ENCODE results near the gene LHFPL2.

LHFPL2 gene

DNA sequence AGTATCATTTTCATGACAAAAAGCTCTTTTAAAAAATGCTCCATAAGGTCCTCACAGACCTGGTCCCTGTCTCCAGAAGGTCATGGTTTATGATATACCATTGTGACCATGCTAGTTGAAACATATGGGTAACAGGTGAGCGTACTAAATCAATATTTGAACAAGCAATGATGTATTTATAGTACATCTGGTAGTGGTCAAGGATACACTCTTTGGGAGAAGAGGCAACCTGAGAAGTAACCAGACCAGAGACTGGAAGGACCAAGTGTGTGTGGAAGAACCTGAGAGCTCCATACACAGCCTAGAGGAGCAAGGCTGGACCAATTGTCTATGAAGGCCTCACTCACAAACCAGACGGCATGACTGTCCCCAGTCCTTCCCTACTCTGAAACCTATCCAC is 55.1 kb downstream of the LHFPL2 start:
- DNase-seq = no peak

DNA sequence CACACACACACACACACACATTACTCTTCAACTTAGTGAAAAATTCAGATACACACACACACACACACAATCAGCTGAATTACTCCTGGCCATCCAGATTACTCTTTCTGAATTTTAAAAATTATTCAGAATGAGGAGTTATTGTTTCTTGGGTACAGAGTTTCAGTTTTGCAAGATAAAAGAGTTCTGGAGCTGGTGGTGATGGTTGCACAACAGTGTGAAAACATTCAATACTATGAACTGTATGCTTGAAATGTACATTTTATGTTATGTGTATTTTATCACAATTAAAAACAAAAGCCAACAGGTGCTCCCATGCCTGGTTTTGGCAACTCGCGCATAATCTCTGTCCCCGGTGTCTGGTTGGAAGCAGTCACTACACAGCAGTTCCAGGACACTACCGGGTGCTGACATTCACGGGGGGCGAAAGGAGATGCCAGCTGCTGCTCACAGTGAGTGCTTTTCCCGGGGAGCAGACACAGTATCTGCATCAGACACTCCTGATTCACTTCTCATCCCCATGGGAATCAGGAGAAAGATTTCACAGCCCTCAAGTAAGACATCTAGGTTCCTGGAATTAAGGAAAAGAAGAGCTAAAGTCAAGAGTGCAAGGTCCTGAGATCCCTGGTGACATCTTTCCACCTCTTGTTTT is 55.7 kb downstream of the LHFPL2 start:
- no peak for DNase-seq

DNA sequence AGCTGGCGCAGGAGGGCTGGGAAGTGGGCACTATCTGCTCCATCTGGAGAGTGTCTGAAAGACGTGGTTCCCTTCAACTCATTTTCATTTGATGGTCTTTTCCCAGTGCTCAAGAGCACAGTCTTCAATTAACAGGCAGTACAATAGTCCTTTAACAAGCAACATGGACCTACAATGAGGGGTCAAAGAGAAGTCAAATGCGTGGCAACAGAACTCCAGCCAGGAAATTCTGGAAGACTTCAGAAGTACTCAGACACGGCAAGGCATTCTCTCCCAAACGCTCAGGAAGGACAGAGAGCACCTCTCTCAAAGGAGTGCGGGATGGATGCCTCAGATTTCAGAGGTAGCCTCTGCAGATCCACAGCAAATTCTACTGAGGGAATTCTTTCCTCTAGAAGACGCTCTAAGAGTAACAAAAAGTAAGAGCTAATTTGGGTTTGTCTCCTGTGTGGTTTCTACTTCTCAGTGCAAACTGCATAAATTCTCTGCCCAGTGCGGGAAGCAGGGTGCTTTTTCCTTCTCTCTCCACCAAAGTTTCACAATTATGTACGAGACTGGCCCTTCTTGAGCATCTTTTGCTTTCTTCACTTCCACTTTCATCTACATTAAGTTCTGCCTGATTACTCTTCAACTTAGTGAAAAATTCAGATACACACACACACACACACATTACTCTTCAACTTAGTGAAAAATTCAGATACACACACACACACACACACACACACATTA is 56.4 kb downstream of the LHFPL2 start:
- no peak for DNase-seq

DNA sequence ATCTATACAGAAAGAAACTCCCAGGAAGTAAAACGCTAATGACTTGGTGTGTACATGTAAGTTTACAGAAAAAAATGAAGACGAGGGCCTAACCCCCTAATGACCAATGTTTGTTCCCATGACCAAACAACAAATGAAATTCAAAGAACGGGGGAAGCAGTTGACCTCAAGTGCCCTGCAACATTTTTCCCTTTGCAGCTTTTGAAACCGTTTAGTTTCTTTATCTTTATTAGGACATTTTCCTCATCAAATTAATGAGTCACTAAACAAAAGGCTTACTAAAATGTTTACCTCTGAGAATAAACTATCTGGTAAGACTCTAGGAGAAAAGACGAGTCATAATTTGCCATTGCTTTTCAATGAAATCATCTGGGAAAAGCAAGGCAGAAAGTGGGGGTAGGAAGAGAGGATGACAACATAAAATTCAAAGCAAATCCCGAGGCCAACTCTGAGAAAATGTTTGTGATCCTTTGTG is 57.4 kb downstream of the LHFPL2 start:
- no peak for DNase-seq

DNA sequence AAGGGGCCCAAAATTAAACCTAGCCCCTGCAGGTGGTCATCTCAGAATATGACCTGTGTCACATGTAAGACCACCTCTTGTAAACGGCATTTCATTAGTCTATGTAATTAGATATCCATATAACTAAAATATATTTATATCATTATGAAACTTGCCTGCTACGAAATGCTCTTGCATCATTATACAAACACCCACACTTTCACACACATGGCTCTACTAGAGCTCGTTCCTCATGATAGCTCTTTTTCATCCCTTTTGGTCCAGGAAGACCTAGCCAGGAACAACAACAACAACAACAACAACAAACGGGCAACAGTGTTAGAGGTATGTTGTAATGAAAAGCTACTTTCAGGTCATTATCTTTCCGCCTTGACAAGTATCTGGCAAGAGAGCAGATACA is 58.6 kb downstream of the LHFPL2 start:
- no peak for DNase-seq

DNA sequence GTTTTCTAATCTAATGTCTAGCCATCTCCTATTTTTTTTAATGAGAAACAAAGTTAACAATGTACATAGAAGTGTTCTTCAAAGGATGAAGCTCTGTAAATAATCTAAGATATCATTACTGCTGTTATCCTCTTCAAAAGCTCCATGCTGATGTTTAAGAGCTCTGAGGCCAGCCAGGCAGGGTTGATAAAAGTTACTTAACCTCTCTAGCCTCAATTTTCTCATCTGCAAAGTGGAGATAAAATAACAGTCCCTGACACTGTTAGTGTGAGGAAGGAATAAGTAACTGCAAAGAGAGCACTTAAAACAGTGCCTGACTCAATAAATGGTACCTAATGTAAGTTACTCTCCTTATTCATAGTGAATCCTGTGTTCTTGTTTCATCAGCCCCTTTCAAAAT is 60.1 kb downstream of the LHFPL2 start:
- DNase-seq = no peak

DNA sequence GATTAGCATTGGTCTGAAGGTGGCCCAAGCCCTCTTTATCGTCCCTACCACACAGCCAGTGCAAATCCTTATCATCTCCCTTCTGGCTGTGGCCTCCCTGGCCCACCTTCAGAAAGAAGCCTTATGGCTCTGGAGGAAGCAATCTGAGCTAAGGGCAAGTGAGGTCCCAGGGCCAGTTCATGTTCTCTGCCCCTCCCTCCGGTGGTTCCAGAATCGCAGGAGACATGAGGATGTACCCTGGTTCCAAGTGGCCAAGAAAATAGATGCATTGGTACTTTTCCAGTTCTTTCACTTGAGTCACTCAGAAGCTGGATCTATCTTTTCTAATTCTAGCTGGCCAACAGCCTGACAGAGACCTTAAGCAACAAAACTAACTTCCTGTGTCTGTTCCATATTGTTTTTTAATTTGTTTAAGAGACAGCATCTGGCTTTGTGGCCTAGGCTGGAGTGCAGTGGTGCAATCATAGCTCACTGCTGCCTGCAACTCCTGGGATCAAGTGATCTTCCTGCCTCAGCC is 60.7 kb downstream of the LHFPL2 start:
- DNase-seq = no peak

DNA sequence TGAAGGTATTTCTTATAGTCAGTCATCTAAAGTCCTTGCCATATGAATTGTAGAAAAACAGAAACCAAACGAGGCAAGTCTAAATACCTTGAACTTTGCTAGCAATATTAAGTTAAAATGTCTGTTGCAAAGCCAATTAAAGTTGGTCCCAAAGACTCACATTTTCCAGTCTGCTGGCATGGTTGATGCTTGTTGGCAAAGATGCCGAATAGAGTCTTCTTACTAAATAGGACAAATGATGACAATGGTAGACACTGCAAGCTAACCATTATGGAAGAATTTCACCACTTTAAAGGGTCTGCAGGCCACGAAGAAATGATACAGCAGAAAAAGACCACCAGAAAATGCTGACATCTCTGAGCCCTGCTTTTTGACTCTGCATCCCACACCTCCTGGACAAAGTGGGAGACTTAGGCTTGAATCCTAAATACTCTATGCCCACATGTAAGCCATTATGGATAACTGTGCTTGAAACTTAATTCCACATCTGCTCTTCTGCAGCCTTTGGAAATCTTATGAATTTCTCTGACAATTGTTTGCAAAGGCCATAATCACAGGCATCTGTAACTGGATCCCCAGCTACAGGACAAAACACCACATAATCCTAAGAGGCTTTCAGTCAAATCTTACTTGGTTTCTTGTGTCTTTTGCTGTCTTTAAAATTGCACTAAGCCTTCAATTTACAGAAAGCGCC is 61.3 kb downstream of the LHFPL2 start:
- DNase-seq = no peak

DNA sequence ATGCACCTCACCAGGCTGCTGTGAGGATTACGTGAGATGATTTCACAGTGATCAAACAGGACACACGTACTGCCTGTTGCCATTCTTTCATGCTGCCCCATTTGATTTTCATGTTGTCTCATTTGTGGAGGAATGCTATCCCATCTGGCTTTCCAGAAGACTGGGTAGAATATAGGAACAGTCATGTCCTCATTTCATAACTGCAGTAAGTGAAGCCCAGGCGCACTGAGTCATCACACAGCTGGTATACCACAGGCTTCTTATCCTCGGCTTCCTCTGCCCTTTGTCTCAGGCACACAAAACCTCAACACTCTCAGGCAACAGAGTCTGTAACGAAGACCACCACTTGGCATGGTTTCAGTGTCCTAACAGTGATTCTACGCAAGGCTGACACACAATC is 62.3 kb downstream of the LHFPL2 start:
- no peak for DNase-seq

DNA sequence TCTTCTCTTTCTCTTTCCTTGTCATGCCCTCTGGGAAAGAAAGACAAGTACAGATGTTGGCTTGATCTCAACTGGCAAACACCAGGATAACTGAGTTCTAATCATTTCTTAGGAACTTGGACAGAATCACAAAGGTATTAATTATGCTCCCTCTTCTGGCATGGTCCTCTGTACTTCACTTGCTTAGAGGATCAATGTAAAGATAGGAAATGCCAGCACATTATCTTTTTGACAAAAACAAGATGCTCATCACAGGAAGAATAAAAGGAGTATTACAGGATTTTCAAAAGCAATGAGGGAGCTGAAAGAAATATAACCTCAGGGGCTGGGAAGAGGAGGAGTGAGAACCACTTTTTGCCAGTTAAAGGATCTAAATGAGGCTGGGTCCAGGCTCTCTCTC is 70.6 kb downstream of the LHFPL2 start:
- DNase-seq = no peak

DNA sequence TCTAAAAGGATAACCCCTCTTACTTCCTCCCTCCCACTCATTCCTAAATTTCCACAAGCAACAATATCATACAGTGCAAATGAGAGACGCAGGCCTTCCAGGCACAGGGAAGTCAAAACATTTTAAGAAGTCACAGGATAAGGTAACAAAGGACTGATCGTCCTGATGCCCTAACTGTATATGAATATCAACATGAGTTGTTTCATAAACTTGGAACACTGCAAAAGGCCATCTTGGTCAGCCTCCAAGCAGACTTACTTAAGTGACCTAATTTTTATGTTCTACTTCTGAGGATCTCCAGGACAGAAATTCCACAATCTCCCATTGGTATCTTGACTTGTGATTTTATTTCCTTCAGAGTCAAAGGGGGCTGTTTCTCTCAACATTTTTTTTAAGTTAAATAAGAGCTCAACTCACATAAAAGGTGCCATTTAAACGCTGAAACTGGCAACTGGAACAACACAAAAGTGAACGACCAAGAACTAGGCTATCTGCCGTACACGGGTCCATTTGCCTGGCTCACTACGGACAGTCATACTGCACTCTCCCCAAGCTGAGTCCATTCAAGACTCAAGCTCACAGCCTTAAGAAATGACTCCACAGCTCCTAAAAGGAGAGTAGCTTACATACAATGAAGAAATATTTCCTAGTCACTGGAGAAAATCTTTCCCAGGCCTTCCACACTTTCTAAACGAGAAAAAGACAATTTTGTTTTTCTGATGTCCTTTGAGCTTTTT is 71.3 kb downstream of the LHFPL2 start:
- DNase-seq = no peak

DNA sequence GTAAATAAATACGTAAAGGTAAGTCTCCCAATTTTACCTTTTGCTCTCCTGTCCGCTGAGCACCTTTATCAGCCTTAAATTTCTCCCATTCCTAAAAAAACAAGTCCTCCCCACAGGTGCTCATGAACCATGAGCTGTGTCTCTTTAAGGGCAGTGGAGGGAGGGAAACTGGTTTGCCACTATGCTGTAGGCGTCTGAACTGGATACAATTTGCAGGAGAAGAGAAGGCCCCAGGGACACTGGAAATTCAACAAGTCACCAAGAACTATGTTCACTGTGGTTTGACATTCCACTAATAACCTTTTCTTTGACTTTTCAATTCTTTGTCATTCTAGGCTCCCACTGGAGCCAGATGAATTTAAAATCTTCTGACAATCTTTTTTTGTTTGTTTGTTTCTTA is 72.2 kb downstream of the LHFPL2 start:
- no peak for DNase-seq

DNA sequence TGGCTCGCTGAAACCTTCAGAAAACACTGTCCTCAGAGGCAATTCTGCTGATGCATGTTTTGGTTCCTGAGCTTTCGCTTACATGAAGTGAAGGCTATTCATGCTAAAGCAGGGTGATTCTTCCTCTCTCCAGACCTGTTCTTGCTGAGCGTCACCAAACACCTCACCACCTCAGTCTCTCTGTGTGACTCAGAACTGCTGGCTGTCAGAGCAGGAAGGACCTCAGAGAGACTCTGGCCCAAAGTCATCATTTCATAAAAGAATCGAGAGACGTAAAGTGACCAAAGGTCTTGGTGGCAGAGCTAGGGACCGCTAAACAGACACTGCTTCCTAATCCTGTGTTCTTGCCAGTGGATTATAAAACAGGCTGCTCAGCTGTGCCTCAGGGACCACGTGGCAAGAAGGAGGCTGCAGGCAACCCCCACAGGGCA is 73.8 kb downstream of the LHFPL2 start:
- no peak for DNase-seq

DNA sequence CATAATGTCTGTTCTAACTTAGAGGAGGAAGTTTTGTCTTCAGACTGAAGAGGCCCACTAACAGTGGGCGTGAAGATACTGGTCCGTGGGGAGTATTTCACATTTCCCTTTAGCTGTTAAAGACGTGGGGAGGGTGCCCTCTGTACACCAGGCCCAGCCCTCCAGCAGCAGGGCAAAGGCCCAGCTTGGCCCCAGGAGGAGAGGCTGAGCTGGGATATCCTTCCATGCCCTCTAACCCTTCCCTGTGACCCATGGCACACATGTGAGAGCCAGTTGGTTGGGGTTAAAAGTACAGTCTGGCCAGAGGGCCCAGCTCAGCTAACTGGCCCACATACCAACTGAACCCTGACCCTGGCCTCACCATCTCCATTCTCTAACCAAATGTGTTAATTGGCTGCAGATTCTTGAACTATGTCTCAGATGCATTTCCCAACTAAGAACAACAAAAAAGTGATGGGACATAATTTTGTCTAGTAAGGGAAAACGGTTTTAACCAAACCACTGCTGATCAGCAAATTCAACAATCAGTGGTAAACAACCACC is 74.4 kb downstream of the LHFPL2 start:
- DNase-seq = no peak

DNA sequence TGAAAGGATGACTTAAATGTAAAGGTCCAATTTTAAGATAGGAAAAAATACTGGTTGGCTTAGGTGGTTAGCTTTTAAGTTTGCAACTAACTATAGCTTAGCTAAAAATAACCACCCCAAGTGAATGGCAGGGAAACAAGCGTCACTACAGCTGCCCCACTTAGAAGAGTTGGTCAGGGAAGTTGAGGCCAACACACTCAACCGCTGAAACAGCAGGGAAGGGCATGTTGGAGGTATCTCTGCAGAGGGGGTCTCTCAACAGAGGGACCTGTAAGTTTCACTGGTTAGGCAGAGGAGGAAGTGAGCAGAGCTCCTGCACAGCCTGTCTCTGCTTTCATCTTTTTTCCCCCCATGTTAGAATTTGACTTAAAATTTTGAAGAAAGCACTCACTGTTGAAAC is 75.3 kb downstream of the LHFPL2 start:
- no peak for DNase-seq

DNA sequence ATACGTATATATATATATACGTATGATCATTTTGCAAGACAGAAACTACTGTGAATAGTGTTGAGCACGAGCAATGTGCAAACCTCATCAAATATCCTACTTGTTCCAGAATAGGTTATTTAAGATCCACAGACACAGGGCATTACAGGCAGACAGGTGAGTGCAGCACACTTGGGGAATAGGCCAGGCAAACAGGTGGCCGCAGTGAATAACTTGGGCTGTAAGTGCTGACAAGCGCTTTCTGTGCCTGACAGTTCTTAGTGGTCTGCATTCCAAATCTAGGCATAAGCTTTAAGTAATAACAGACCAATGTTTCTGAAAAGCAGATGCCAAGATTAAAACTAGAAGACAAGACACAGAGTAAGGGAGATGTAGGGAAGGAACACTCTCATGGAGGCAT is 77.9 kb downstream of the LHFPL2 start:
- no peak for DNase-seq

DNA sequence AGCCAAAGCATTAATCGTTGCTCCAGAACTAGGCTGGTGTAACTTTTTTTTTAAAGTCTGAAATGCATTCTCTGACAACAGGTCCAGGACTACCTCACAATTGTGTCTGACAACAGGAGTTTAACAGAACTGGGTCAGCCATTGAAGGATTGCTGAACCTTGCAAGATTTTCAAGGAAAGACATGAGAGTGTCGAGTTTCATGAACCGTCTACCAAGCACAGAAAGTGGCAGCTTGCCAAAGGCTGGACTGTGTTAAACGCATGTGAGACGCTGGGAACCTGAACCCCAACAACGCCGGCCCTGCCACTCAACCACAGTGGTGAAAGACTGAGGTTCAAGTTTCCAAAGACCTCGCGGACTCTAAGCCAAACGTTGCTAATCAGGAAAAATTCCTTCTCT is 79.1 kb downstream of the LHFPL2 start:
- no peak for DNase-seq

DNA sequence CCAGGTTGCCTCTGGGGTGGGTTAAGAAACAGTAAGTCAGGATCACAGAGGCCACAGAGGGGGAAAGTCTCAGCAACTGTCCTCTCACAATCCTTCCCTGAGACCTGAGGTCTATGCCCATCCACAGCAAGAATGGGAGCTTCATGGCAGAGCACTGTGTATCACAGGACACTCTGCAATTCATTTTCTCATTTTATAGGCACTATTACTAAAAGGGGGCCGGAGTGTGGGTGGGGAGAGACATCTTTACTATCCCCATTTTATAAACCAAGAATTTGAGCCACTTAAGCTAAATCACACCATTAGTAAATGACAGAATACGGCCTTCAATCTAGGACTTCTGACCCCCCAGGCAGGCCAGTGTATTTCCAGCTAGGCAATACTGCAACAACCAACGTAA is 79.9 kb downstream of the LHFPL2 start:
- DNase-seq = no peak

DNA sequence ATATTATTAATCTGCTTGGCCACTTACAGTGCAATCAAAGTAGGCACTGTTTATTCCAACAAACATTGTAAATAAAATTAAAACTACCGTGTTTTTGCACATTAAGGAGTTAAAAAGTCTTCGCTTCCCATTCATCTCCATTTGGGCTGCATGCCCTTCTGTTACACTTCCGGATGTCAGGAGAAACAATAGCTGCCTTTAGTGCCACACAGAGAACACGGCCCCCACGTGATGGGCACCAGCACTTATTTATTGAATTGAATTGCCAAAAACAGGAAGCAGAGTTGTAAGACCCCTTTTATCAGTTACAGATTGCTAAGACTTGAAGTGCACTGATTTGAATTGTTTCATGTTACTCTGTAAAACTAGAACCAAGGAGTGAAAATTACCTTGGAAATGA is 80.4 kb downstream of the LHFPL2 start:
- DNase-seq = no peak

DNA sequence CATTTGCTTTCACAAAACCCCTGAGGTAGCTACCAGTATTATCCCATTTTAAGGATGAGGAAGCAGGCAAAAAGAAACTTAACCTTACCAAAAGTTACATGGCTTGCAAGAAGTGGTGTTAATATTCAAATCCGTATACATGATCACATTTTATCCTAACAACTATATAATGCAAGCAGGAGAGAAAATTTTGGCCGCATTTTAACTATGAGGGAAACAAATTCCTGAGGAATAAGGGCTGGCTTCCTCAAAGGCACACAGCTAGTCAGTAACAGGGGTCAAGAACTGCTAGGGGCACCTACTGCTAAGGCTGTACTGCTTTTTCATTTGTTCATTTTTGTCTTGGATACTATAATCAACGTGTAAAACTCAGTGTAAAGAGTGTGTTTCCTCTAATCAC is 81.0 kb downstream of the LHFPL2 start:
- DNase-seq = no peak

DNA sequence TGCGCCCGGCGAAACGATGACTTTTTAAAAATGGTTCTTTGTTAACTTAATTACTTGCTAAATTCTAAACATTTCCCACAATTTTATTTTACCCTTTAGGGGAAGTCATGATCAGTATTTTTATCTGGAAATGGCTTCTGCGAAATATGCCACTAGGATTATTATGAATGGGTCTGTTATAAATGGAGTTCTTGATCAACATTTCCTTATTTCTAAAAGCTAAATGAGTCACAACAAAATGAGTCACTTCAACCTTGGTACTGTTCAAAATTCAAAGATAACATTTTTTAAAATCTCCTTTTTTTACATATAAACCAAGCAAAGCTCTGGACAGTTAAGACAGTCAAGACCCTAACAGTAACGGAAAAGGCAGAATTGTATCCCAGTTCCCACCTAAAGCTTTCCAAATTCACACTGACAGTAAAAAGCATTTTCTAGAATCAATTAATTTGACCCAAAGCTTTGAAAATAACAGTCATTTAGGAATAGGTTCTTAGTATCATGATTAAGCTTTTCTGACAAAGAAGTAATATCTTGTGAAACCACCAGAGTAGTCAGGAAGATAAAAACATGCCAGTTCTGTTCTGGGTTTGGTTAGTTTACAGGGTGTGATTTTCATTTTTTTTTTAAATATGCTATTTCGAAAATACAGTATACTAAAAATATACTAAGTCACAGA is 81.7 kb downstream of the LHFPL2 start:
- DNase-seq = no peak

DNA sequence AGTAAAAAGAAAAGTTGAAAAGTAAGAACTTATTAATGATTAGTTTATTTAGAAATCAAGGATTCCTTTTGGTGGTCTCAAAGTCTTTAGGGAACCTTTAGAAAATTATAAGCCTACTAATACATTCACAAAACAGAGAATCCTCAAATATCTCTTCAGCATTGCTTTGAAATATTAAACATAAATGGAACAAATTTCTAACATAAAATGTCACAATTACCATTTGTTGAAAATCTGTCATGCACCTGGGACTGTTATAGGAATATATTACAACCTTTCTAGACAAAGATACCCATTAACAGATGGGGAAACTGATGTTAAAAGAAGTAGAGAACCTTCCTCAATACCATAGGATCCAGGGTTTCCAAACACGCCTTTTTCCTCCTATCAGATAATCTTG is 83.2 kb downstream of the LHFPL2 start:
- DNase-seq = no peak

All from activated T-cell treated with anti-CD3 and anti-CD28 coated beads for 4 hours (primary cell).